Activated CD8-positive, alpha-beta memory T cell treated with anti-CD3 and anti-CD28 coated beads, Interleukin-2, amount 50 U/mL, for 48 hours (primary cell): ENCODE results near the gene EPHB3.

ENCODE experiments used
- DNase-seq: peaks from one replicate; pipeline ENCODE4 v3.0.0-alpha.2; 2020

The EPHB3 gene

DNA sequence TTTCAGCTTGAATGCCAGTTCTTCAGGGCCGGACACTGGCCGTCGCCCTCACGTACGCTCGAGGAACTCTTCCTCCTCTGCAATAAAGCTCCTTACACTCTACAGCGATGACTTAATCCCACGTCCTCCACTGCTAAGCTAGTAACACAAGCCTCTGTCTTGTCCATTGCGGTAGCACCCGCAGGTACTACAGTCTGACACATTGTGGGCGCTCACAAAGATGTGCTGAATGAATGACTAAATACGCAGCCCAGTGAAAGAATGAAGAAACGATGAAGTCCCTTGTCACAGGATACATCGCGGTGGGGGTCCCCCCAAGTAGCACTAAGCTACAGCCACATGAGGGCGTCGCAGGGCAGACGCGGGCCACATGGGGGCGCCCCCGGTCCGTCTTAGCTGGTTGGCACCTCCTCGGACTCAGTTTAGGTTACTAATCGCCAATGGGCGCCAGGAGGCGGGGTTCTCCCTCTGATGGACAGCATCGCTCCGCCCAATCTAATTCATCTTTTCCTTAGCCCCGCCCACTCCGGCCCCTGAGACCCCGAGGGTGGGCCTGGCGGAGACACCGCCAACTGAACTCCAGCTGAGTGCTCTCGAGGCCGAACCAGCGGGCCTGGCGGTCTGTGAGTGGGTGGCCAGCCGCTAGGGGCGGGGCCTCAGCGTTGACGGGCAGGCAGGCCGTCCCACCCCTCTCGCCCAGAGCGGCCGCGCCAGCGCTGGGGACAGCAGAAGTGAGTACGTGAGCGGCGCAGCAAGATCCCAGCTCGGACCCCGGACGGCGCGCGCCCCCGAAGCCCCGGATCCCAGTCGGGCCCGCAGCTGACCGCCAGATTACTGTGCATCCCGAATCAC is at the start of gene EPHB3:
Gene EPHB3 (plus strand): TSS at position 725 of the 852 bp plus-strand sequence. CDS start 451 bp downstream, outside the sequence.
- DNase-seq, result peak; percentile 96

DNA sequence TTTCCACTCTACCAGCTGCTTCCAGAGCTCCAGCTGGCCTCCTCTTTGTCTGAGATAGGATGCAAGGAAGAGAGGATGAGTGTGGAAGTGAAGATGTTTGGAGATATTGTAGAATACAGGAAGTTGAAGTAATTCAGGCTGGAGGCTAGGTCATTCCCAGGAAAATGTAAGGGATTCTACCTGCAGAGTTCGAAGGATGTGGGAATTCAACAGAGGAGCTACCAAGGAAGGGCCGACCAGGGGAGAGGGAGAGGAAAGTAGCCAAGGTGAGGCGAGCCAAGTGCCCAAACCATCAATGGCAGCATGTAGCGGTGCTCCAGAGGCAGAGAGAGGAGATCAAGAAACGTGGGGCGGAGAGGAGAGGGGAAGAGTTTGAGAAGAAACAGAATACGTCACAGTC is 49.0 kb upstream of the EPHB3 start:
- DNase-seq, result no peak

DNA sequence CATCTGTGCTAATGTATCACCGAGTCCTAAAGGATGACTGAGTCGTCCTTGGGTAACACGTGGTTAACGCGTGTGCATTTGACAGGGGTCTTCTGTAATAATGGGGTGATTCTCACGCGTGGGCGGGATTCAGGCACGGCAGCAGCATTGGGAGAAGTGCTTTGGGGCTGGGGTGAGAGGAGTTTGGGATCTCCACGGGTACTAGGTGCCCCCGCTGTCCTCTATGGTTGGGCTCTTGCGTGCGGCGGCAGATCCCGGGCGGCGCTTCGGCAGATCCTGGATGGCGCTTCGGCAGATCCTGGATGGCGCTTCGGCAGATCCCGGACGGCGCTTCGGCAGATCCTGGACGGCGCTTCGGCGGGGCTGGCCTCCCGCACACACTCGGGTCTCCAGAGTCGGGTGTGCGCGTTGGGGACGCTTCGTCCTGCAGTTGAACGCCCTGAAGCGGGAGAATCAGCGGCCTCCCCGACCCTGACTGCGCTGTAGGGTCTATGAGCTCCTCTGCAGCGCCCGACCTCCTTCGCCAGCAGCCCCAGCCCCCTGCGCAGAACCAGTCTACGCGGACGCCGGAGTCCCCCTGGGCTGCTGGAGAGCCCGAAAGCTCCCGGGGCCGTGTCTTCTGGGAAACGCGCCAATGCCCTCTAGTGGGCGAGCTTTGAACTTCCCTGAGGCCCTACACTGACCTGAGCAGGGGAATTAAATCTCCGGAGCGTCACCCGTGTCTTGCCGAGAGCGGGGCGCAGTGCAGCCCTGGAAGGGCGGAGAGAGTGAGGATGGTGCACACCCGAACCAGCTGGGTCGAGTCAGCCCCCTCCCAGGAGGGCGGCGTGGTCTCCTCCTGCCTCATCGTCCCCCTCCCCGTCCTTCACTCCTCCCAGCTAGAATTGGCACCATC is 48.1 kb upstream of the EPHB3 start:
- peak; percentile 90 for DNase-seq

DNA sequence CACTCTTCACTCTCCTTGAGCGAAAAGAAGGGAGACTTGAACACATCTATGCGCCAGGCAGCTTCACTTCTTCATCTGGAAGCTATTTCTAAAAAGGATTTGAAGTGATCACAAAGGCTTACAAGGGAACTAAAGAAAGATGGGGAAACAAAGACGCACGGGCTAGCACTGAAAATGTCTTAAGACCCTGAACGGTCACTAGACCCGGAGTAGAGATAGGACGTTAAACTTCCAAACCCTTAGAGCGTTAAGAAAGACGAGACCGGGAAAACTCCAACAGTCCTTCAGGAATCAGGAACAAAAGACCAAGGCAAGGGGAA is 47.5 kb upstream of the EPHB3 start:
- DNase-seq, result no peak

DNA sequence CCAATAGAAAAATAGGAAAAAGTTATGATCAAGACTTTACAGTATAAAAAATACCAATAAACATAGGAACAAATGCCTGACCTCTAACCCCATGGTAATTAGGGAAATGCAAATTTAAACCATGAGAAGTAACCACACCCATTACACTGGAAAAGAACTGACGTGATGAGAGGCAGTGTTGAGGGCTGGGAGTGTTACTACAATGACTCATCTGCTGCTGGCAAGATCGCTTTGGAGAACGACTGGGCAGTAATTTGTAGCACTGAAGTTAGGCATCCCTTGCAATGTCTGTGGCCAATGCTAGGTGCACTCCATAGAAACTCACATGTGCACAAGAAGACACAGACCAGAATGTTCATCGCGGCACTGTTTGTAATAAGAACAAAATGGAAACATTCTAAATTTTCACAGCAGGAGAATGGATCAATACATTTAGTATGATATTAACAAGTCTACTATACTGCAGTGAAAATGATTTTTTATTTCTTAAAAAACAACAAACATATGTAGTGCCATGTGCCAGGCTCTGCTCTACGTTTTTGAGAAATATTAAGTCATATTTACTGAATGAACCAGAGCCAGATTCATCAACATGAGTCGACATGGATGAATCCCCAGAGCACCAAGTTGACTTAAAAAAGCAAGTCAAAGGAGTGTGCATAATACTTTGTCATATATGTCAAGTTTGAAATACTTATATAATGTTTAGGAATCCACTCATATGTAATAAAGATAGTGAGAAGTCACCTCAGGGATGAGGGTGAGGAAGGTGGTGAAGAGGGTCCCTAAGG is 37.6 kb upstream of the EPHB3 start:
- DNase-seq, result peak; percentile 50

DNA sequence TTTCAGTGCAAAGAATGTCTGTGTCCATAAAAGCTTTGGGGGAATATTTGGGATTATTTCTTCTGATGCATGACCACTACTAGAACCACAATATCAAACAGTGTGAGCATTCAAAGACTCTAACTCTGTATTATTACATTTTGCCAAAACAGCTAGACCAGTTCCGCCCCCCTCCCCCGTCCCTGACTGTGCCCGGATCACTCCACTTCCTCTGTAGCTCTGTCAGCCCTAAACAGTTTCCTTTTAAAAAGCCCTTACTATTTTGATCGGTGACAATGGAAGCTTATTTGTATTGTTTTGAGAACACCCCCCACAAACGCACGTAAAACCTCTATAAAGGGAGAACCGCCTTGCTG is 36.6 kb upstream of the EPHB3 start:
- no peak for DNase-seq

DNA sequence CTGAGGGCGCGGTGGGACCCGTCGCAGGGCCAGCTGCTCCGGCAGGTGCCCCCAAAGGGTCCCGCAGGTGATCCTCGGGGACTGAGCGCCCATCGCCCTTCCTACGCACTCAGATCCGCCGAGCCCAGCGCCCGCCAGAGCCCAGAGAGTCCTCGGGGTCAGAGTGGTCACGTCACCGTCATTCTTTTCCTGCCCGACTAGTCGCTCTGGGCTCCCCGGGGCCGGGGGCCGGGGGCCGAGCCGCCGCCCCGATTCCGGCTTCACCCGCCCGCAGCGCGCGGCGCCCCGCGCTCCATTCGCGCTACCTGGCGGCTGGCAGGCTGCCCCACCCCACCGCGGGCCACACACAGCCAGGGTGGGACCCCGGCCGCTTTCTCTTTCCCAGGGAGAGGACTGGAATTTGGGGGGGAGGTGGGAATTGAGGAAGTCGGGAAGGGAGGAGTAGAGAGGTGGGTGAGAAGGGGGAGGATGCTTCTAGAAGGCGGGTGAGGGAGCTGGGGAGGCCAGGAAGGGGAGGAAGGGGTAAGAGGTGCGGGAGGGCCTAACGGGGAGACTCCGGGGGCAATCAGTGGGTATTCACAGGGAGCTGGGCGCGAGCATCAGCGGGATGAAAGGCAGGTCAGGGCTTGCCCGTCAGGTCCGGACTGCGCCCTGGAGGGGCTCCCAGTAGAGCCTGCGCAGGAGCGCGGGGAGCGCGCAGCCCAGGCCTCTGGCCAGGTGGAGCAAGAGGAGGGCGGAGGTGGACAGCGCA is 36.1 kb upstream of the EPHB3 start:
- peak; percentile 57 for DNase-seq

DNA sequence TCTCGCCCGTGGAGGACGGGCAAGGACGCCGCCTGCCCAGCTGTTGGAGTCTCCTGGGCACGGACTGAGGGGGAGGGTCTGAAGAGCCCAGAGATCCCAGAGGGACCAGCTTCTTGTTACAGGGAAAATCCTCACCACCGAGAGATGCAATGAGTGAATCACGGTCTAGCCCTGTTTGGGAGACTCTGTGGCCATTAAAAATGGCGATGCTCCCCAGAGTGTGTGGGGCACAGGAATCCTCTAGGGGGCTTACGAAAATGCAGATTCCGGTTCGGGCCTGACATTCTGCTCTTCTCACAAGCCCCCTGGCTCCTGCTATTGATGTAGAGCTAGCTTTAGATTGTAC is 35.5 kb upstream of the EPHB3 start:
- no peak for DNase-seq

DNA sequence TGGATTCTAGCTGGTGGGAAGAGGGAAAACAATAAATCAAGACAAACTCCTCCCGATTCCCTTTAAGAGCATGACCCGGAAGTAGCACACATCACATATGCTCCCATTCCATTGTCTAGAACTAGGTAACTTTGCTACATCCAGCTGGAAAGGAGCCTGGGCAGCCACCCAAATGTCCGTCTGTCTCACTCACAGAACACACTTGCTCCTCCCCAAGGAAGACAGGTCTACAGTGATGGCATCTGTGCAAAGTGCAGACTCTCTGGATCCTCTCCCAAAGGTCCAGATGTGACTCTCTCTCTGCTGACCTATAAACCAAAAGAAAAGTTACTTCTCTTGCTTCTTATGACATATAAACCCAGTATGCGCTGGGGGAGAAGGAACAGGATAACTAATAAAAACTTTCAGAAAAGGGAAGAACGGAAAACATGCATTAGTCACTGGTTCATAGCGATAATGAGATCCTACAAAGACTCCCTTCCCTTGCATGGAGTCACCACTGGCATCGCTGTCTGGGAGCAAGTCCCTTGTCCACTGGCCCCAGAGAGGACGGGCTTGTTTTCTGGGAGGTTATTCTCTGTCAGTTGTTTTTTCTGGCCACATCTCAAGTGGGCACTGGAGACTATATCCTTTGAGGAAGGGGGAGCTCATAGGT is 29.8 kb upstream of the EPHB3 start:
- peak; percentile 33 for DNase-seq

DNA sequence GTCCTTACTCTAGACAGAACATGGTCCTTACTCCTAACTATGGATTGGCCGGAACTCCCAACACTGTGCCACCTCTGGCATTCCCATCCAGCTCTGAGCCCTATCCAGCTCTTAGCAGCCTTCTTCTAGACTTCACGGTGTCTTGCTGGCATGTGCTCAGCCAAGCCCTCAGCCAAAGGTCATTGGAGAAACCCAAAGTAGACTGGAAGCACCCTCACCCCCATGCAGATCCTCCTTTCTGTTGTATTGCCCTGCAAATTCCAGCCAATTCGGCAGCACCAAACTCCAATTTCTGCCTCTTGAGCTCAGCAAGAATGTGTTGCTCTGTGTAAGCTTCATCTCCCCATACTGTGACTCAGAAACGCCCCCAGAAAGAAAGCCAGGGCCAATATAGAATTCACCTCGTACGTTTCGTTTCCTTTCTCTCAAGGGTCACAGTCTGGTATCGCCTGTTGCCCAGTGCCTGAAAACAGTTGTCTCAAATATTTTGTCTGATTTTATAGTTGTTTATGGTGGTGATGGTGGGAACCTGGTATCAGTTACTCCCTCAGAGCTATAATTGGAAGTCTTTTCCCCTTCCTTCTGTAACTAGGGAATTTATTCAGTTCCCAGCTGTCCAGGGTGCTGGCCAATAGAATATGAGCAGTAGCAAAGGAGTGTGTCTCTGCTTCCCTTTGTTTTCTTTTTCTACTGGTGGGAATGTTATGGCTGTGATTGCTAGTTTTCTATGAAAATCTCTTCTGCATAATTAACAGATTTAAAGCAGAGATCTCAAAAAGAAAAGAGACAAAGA is 28.4 kb upstream of the EPHB3 start:
- DNase-seq, result peak; percentile 26

DNA sequence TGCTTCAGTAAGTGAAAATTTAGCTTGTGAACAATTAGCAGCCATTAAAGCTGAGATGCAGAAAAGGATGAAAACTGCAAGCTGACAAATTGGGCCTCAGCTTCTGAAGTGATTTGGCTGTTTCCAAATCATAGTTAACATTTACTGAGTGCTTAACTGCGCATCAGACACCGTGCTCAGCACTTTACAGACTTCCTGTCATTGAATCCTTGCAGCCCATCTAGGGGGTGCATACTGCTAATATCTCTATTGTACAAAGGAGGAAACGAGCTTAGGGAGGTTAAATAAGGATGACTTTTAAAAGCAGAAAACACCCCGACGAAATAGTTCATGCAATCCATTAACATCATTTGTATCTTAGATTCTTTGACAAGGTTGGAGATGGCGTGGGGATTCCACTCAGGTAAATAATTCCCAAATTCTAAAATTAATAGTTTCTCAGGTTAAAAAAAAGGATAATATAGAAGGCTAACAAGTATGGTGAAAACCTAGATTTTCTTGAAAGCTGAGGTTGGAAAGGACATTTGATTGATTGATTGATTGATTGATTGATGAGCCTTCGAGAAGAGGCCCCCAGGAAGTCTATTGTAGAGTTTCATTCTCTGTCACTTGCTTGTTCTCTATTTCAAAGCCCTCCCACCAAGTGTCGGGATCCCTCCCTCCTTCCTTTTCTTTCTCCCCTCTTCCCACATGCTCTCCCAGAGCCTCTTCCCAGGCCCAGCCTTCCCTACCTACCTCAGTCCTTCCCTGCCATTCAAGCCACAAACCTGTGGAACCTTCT is 23.5 kb upstream of the EPHB3 start:
- no peak for DNase-seq

DNA sequence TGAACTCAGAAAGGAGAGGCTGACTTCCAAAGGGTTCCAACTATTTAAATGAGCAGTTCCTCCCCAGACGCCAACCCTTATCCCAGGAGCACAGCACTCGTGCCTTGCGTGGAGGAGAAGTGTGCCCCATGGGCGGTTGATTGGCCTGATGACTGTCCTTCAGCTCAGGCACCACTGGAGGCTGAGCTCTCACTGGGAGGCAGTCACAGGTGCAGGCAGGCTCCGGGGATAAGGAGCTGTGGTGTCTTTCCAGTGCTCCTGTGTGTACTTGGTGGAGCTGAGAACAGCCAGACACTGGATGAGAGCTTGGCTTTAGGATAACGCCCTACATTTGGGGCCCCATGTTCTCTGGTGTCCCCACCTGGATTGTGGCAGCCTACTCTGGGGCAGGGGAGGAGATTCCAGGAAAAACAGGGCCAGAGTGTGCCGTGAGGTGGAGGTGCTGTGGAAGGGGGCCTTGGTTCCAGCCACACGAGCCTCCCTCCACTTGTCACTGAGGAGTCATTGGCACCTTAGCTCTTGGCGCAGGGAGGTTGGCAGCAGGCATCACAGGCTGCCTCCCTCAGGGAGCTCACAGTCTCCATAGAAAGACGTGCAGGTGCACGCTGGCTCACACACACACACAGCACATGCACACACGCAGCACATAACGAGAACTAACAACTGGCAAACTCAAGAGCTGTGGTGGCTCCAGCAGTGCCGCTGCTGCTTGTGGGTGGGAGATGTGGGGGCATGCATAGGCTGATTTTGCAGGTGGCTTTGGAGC is 22.7 kb upstream of the EPHB3 start:
- DNase-seq, result peak; percentile 26

DNA sequence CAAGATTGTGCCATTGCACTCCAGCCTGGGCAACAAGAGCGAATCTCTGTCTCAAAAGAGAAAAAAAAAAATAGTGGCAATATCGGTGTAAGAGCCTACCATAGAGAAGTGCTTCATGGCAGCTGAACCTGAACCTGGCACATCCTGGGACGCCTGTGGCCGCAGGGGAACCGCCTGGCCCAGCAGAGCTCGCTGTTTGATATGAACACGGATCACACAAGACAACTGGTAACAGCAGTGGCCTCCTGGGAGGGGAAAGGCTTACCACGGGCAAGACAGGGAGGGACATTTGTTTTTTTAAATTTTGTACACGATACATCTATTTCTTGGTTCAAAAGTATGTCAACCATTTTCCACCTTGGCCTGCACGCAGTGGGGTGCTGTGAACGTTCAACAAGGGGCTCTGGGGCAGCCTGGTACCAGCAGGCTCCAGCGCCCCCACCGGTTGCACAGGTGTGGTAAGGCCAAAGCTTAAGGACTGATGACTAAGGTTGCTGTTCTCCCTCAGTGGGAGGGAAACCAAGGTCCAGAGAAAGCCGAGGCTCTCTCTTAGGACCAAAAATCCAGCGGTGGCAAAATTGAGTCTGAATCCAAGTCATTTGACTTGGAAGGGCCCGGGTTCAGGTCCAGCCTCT is 21.7 kb upstream of the EPHB3 start:
- DNase-seq, result peak; percentile 46

DNA sequence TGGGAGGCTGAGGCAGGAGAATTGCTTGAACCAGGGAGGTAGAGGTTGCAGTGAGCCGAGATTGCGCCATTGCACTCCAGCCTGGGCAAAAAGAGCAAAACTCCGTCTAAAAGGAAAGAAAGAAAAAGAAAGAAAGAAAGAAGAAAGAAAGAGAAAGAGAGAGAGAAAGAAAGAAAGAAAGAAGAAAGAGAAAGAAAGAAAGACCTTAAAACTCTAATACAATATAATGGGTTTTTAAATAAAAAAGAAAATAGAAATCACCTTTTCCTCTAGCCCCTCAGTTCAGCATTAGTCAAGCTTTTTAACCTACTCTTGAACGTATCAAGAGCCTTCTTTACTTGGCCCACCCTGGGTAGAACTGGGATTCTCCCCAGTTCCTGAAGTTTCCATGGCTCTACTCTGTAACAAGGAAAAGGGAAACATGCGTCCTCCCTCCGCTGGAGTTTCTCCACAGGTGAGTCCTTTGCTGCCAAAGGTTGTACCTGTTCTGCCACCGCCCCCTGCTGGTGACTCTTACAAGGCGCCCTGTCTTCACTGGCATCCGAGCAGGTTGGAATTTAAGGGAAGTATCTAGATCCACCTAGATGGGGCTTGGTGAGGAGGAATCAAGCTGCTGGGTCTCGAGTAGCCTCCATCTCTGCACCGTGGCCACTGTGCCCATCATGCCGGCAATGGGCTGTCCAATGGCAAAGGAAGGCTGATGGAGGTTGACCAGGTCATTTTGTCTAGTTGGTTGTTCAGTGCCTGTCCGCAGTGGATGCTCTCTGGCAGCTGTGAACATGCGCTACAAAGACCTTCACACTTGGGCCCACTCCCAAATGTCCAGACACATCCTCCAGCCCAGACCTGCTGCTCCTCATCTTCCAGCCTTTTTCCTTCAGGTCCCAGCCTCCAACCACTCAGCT is 20.6 kb upstream of the EPHB3 start:
- DNase-seq, result peak; percentile 88

DNA sequence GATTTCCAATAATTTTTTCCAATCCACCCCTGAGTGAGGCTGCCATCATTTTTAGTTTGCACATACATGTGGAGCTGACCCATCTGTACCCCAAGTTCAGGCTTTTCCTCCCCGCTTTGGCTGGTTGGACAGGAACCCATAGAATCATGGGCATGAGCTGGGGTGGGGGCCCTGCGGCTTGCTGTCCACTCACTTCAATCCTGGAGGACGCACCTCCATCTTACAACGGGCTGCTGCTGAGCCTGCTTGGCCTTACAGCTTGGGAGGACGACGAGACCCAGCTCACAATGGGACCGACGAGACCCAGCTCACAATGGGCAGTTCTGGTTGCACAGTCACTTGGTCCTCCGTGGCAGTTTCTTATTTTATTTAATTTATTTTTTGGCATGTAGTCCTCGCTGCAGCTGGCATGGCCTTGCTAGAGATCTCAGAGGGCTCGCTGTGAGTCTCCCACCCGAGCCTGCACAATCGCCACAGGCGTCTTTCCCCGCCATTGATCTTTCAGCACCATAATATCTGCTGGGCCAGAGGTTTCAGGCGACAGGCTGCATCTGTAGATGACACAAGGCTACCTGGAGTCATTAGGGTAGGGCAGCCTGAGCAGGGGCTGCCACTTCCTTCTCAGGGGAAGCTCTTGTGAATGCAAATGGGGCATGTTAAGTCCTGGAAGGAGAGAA is 19.6 kb upstream of the EPHB3 start:
- DNase-seq, result peak; percentile 40

DNA sequence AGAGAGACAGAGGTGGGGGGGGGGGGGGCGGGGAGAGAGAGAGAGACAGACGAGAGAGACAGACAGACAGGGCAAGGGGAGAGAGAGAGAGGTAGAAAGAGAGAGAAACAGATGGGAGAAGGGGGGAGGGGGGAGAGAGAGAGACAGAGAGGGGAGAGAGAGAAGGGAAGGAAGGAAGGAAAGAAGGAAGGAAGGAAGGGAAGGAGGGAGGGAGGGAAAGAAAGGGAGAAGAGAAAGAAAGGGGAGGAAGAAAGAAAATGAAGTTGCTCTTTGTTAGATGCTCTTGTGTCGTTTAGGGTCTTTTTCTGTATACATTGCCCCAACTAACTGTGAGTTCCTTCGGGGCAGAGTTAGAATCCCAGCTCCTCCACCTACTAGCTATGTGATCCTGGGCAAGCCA is 19.0 kb upstream of the EPHB3 start:
- no peak for DNase-seq

DNA sequence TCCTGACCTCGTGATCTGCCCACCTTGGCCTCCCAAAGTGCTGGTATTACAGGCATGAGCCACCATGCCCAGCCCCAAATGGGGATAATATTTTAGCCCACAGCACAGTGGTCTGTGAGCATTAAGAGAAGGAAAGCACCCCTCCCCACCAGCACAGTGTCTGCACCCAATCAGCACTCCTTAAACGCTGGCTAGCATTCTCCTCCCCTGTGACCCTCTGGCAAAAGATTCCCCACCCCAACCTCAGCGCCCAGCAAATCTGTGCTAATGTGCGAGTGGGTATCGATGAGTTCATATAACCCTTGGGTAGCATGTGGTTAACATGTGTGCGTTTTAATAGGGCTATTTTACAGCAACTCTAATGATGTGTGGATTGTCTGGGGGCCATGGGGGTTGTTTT is 18.3 kb upstream of the EPHB3 start:
- peak; percentile 41 for DNase-seq
